ENCODE results near the gene OGG1. TPM values are rescaled to one million over a fixed set of nuclear protein-coding genes. Genes with fewer than 3 reads are reported as not detected.

OGG1 gene
- total RNA-seq, 6 donors from 2014 or later = 13.7 to 49.2 (median 18.3) TPM

- no peak overlapping the region for H3K27ac ChIP-seq
- DNase-seq (no peak), ATAC-seq (ENCODE audit: low FRiP score in 2 of 2) (no peak)
- H3K4me3 ChIP-seq = no peak overlapping the region
- H3K36me3 ChIP-seq = no peaks in the 10 kb centered on the region
- TF ChIP-seq POLR2AphosphoS5 (IDR thresholded peaks at IDR 0.05) = no peak
- no peak for TF ChIP-seq EP300 (IDR thresholded peaks at IDR 0.05)
- no peak for TF ChIP-seq POLR2A (IDR thresholded peaks at IDR 0.05)
- no peak for TF ChIP-seq CTCF (IDR thresholded peaks at IDR 0.05)
- no peaks in the 10 kb centered on the region for H3K9me3 ChIP-seq
- H3K4me1 ChIP-seq = peaks cover 0 to 5% (median 2%) of the 10 kb centered on the region in 4 donors
- WGBS, 2 donors = 87 to 92% methylated on average over 4 of the region's 4 CpGs
- H3K27me3 ChIP-seq = no peaks in the 10 kb centered on the region
These were observed 36.6 kb upstream of the OGG1 start for GRCh38 chr3:9713142-9713541.

GRCh38 chr3:9715136-9715535 lies 34.6 kb upstream of the OGG1 start:
- Histone ChIP-seq H3K4me1 (peaks cover 0 to 5% (median 2%) of the 10 kb centered on the region in 4 donors), H3K4me3 (no peak overlapping the region), H3K36me3 (no peaks in the 10 kb centered on the region), H3K9me3 (no peaks in the 10 kb centered on the region), H3K27me3 (no peaks in the 10 kb centered on the region), H3K27ac (no peak overlapping the region)
- DNase-seq = no peak
- 29 to 32% methylated on average over 4 of the region's 4 CpGs for WGBS, 2 donors
- peak in 1 of 2 donors; percentile 21 for ATAC-seq (ENCODE audit: low FRiP score in 2 of 2)
- no peak for TF ChIP-seq POLR2A (IDR thresholded peaks at IDR 0.05)

- Histone ChIP-seq H3K27me3 (no peaks in the 10 kb centered on the region), H3K4me1 (peaks cover 0 to 5% (median 2%) of the 10 kb centered on the region in 4 donors), H3K36me3 (no peaks in the 10 kb centered on the region), H3K4me3 (no peak overlapping the region), H3K27ac (no peak overlapping the region), H3K9me3 (no peaks in the 10 kb centered on the region)
- DNase-seq = peak in 1 of 2 donors; percentile 81
- TF ChIP-seq EP300 (IDR thresholded peaks at IDR 0.05) (no peak), POLR2A (IDR thresholded peaks at IDR 0.05) (no peak), POLR2AphosphoS5 (IDR thresholded peaks at IDR 0.05) (peak in 1 of 2 donors; percentile 22), CTCF (IDR thresholded peaks at IDR 0.05) (peak; percentile 45 to 63 (median 53))
- peak; percentile 89 to 96 for ATAC-seq (ENCODE audit: low FRiP score in 2 of 2)
- WGBS, 2 donors = 41 to 46% methylated on average over 6 of the region's 6 CpGs
These were observed 33.9 kb upstream of the OGG1 start for GRCh38 chr3:9715764-9716437.

GRCh38 chr3:9716801-9717555 lies 32.8 kb upstream of the OGG1 start:
- no peak overlapping the region for H3K27ac ChIP-seq
- no peaks in the 10 kb centered on the region for H3K9me3 ChIP-seq
- peaks cover 0 to 5% (median 2%) of the 10 kb centered on the region in 4 donors for H3K4me1 ChIP-seq
- DNase-seq (no peak), ATAC-seq (ENCODE audit: low FRiP score in 2 of 2) (peak in 1 of 2 donors; percentile 34)
- no peak overlapping the region for H3K4me3 ChIP-seq
- 74 to 75% methylated on average over 5 of the region's 5 CpGs for WGBS, 2 donors
- TF ChIP-seq CTCF (IDR thresholded peaks at IDR 0.05) = no peak
- no peak for TF ChIP-seq EP300 (IDR thresholded peaks at IDR 0.05)
- TF ChIP-seq POLR2AphosphoS5 (IDR thresholded peaks at IDR 0.05) = no peak
- no peak for TF ChIP-seq POLR2A (IDR thresholded peaks at IDR 0.05)
- no peaks in the 10 kb centered on the region for H3K36me3 ChIP-seq
- no peaks in the 10 kb centered on the region for H3K27me3 ChIP-seq

- peaks cover 0 to 5% (median 2%) of the 10 kb centered on the region in 4 donors for H3K4me1 ChIP-seq
- TF ChIP-seq CTCF (IDR thresholded peaks at IDR 0.05) = no peak
- TF ChIP-seq POLR2A (IDR thresholded peaks at IDR 0.05) = no peak
- TF ChIP-seq POLR2AphosphoS5 (IDR thresholded peaks at IDR 0.05) = no peak
- TF ChIP-seq EP300 (IDR thresholded peaks at IDR 0.05) = no peak
- ATAC-seq (ENCODE audit: low FRiP score in 2 of 2) (no peak), DNase-seq (no peak)
- no peak overlapping the region for H3K27ac ChIP-seq
- no peaks in the 10 kb centered on the region for H3K9me3 ChIP-seq
- H3K27me3 ChIP-seq = no peaks in the 10 kb centered on the region
- no peaks in the 10 kb centered on the region for H3K36me3 ChIP-seq
- WGBS, 2 donors = 88 to 91% methylated on average over 1 of the region's 1 CpG
- H3K4me3 ChIP-seq = no peak overlapping the region
These were observed 32.2 kb upstream of the OGG1 start for GRCh38 chr3:9717563-9717962.
